Esophagus (tissue), 2 donors: ENCODE measurements around the gene PRLR. TPM values are rescaled to one million over a fixed set of nuclear protein-coding genes. Genes with fewer than 3 reads are reported as not detected.

ENCODE experiments used
- H3K27ac ChIP-seq, 2 donors: one replicate each; pipeline ENCODE4 v1.5.1; 2013; ENCODE audit warnings: low read depth in 2 of 2, mild to moderate bottlenecking in 2 of 2, inconsistent platforms in 1 of 2, low read length in 1 of 2, moderate library complexity in 1 of 2
- H3K27me3 ChIP-seq, 2 donors: one replicate each; pipeline ENCODE4 v1.6.1; 2013; ENCODE audit warnings: low read length in 2 of 2, control low read depth in 1 of 2, mild to moderate bottlenecking in 1 of 2; ENCODE audit not compliant: insufficient read depth in 2 of 2, control insufficient read depth in 1 of 2
- H3K36me3 ChIP-seq, 2 donors: one replicate each; pipeline ENCODE4 v1.6.1; 2013; ENCODE audit warnings: low read length in 1 of 2; ENCODE audit not compliant: control insufficient read depth in 2 of 2, insufficient read depth in 2 of 2
- H3K4me1 ChIP-seq, 2 donors: one replicate each; pipeline ENCODE4 v1.6.1; 2013; ENCODE audit warnings: low read length in 1 of 2; ENCODE audit not compliant: control insufficient read depth in 2 of 2, insufficient read depth in 2 of 2
- H3K4me3 ChIP-seq, 2 donors: one replicate each; pipeline ENCODE4 v1.5.1; 2013; ENCODE audit warnings: low read length in 2 of 2, mild to moderate bottlenecking in 2 of 2, low read depth in 1 of 2, moderate library complexity in 1 of 2
- H3K9me3 ChIP-seq, 2 donors: one replicate each; pipeline ENCODE4 v1.6.1; 2013; ENCODE audit warnings: mild to moderate bottlenecking in 2 of 2, low read depth in 1 of 2, low read length in 1 of 2, moderate library complexity in 1 of 2; ENCODE audit not compliant: control insufficient read depth in 2 of 2, insufficient read depth in 1 of 2
- WGBS, 2 donors: extraction: QIAGEN DNeasy Blood & Tissue Kit; methylation state at CpG; one replicate each; pipeline ENCODE4 v1.1.7; 2013; 5-methylcytosine and 5-hydroxymethylcytosine counted together
- polyA plus RNA-seq, 2 donors: library from polyadenylated mRNA; stranded (reverse); fragments of 200-250 nt; gene quantifications; one replicate each; pipeline ENCODE4 v1.2.3, GENCODE V29; 2013
- donor health status: healthy with polysubstance abuse.
- donor health status: Bipolar disorder and iron deficiency.

PRLR gene
- polyA plus RNA-seq, 2 donors = 0.20 to 0.45 TPM

GRCh38 chr5:35063414-35063813, 166.9 kb downstream of the PRLR start:
- H3K27ac ChIP-seq = no peak overlapping the region
- H3K27me3 ChIP-seq = no peaks in the 10 kb centered on the region
- H3K9me3 ChIP-seq = no peaks in the 10 kb centered on the region
- H3K4me1 ChIP-seq = no peaks in the 10 kb centered on the region
- no peak overlapping the region for H3K4me3 ChIP-seq
- 79 to 84% methylated on average over 4 of the region's 4 CpGs for WGBS, 2 donors
- no peaks in the 10 kb centered on the region for H3K36me3 ChIP-seq

- no peaks in the 10 kb centered on the region for H3K36me3 ChIP-seq
- H3K4me3 ChIP-seq = no peak overlapping the region
- WGBS, 2 donors = 72 to 81% methylated on average over 2 of the region's 2 CpGs
- H3K9me3 ChIP-seq = no peaks in the 10 kb centered on the region
- H3K27me3 ChIP-seq = no peaks in the 10 kb centered on the region
- no peaks in the 10 kb centered on the region for H3K4me1 ChIP-seq
- no peak overlapping the region for H3K27ac ChIP-seq
These were observed 169.0 kb downstream of the PRLR start for GRCh38 chr5:35061211-35061770.

DNA sequence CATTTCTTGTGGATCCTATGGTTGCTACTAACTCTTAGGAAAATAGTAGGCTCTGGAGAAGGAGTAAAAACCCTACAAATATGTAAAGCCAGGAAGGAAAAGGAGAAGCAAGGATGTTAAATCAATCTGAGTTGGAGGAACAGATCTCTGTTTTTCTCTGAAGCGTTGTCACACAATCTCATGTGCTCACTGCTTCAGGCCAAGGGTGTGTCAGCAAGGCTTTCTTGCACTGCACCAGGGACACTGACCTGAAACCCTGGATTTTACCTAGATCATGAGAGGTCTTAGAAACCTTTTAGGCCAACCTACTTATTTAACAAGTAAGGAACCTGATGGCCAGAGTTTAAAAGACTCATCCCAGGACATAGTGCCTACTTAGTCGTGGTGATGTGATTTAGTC, 170.1 kb downstream of the PRLR start:
- Histone ChIP-seq H3K27me3 (no peaks in the 10 kb centered on the region), H3K4me1 (no peaks in the 10 kb centered on the region), H3K36me3 (no peaks in the 10 kb centered on the region), H3K4me3 (no peak overlapping the region), H3K9me3 (no peaks in the 10 kb centered on the region), H3K27ac (no peak overlapping the region)
- 82 to 90% methylated on average over 2 of the region's 2 CpGs for WGBS, 2 donors

DNA sequence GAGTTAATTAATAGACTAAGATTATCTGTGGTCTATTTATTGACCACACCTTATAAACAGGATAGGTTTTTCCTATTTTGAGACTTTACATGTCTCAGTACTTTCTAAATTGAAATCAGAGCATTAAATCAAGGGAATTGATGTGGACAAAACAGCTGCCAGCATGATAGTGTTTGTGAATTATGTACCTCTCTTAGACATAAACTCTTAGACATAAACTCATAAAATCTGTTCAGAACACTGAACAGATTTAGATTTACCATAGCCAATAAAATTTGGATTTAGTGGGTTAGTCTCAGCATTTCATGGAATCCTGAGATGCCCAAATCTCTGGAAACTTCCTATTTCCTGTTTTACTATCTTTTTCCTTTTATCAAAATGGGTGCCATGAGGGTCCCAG, 171.0 kb downstream of the PRLR start:
- no peaks in the 10 kb centered on the region for H3K9me3 ChIP-seq
- H3K27me3 ChIP-seq = no peaks in the 10 kb centered on the region
- no peak overlapping the region for H3K27ac ChIP-seq
- H3K4me1 ChIP-seq = no peaks in the 10 kb centered on the region
- no peaks in the 10 kb centered on the region for H3K36me3 ChIP-seq
- H3K4me3 ChIP-seq = no peak overlapping the region

DNA sequence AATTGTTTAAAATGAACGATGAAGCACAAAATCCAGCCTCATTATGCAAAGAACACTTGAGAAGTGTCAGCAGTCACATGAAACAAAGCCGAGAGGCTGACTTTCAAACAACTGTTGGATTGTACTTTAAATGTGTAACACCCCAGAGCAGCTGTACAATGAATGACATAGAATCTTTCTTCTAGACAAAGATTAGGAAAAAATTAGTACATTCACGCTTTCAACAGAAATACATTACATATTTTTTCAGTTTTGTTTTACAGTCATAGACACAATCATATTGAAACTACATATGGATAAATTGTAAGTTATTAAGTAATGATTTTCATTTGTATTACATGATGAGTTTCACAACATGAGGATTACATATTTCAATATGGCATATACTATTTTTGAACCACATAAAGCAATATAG, 171.9 kb downstream of the PRLR start:
- 55 to 62% methylated on average over 3 of the region's 3 CpGs for WGBS, 2 donors
- no peaks in the 10 kb centered on the region for H3K9me3 ChIP-seq
- no peaks in the 10 kb centered on the region for H3K36me3 ChIP-seq
- no peaks in the 10 kb centered on the region for H3K4me1 ChIP-seq
- H3K4me3 ChIP-seq = no peak overlapping the region
- no peak overlapping the region for H3K27ac ChIP-seq
- no peaks in the 10 kb centered on the region for H3K27me3 ChIP-seq

- no peaks in the 10 kb centered on the region for H3K36me3 ChIP-seq
- no peak overlapping the region for H3K4me3 ChIP-seq
- H3K27ac ChIP-seq = no peak overlapping the region
- no peaks in the 10 kb centered on the region for H3K27me3 ChIP-seq
- H3K4me1 ChIP-seq = no peaks in the 10 kb centered on the region
- H3K9me3 ChIP-seq = no peaks in the 10 kb centered on the region
- 48 to 63% methylated on average over 2 of the region's 2 CpGs for WGBS, 2 donors
These were observed 173.6 kb downstream of the PRLR start for GRCh38 chr5:35056686-35057085.

DNA sequence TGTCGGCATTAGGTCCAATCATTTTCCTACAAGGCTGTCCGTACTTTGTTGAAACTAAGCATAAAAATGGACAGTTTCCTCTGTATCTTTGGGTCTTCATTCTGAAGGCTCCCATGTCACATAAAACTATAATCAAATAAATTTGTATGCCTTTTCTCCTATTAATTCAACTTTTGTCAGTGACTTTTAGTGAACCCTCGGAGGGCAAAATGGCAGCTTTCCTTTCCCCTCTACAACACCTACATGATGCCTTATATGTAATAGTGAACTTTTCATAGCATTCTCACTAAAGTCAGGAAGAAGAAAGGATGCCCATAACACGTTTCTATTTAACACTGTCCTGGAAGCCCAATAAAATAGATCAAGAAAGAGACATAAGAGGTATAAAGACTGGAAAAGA, 177.4 kb downstream of the PRLR start:
- no peak overlapping the region for H3K4me3 ChIP-seq

GRCh38 chr5:35050541-35051126, 179.7 kb downstream of the PRLR start:
- no peak overlapping the region for H3K4me3 ChIP-seq
- no peaks in the 10 kb centered on the region for H3K36me3 ChIP-seq
- 55 to 68% methylated on average over 3 of the region's 3 CpGs for WGBS, 2 donors
- no peak overlapping the region for H3K27ac ChIP-seq
- no peaks in the 10 kb centered on the region for H3K9me3 ChIP-seq
- no peaks in the 10 kb centered on the region for H3K27me3 ChIP-seq
- no peaks in the 10 kb centered on the region for H3K4me1 ChIP-seq

More for the DNA sequence above, 177.4 kb downstream of the PRLR start:
- H3K27me3 ChIP-seq = no peaks in the 10 kb centered on the region
- H3K27ac ChIP-seq = no peak overlapping the region
- no peaks in the 10 kb centered on the region for H3K9me3 ChIP-seq
- 88 to 89% methylated on average over 4 of the region's 4 CpGs for WGBS, 2 donors
- no peaks in the 10 kb centered on the region for H3K36me3 ChIP-seq
- no peaks in the 10 kb centered on the region for H3K4me1 ChIP-seq

DNA sequence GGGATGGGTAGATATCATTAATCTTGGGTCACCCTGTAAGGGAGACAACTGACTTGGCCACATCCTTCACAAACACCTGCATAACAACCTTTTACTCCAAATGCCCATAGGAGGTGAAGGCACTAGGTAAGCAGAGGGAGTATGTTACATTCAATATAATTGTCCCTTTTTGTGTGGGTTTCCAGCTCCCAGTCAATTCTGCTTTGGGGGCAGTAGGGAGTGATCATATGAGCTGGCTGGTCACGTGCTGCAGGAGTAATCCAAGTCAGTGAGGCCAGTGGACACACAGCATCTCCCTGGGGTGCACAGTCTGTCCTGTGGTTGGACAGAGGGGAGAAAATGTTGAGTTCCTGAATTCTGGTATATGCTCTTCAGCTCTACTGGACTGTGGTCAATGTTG, 181.4 kb downstream of the PRLR start:
- Histone ChIP-seq H3K27ac (no peak overlapping the region), H3K4me1 (no peaks in the 10 kb centered on the region), H3K4me3 (no peak overlapping the region), H3K36me3 (no peaks in the 10 kb centered on the region), H3K27me3 (no peaks in the 10 kb centered on the region), H3K9me3 (no peaks in the 10 kb centered on the region)
- WGBS, 2 donors = 78 to 82% methylated on average over 1 of the region's 1 CpG

- Histone ChIP-seq H3K36me3 (no peaks in the 10 kb centered on the region), H3K4me3 (no peak within 1 kb of the TSS), H3K4me1 (no peaks in the 10 kb centered on the region), H3K9me3 (no peaks in the 10 kb centered on the region), H3K27ac (no peak within 1 kb of the TSS), H3K27me3 (no peaks in the 10 kb centered on the region)
- WGBS, 2 donors = 70 to 86% methylated on average over 8 of the region's 8 CpGs
These were observed 182.4 kb downstream of the PRLR start, which contains the start of gene AGXT2 for GRCh38 chr5:35047785-35048404. Gene AGXT2, minus strand, starts transcription at chr5:35047949. Its CDS starts 57 bp downstream, at chr5:35047892.
